Measurements from ENCODE around the gene TMEM30B. TPM values are rescaled to one million over a fixed set of nuclear protein-coding genes. Genes with fewer than 3 reads are reported as not detected.

The TMEM30B gene
- total RNA-seq, 1 donor from 2014 or later, result 0.36 TPM

- Histone ChIP-seq H3K4me2 (ENCODE audit: low read length) (no peak overlapping the region), H4K20me1 (ENCODE audit: insufficient read depth, low read length) (no peaks in the 10 kb centered on the region), H3K9me3 (ENCODE audit: insufficient read depth, low read depth, low read length) (peaks cover 5% of the 10 kb centered on the region), H3K36me3 (ENCODE audit: insufficient read depth, low read length) (no peaks in the 10 kb centered on the region), H3K4me3 (ENCODE audit: insufficient read depth, low read depth, low read length) (no peak overlapping the region), H3K9ac (ENCODE audit: low read length) (no peak overlapping the region), H3K79me2 (ENCODE audit: insufficient read depth, low read length) (no peaks in the 10 kb centered on the region), H2AFZ (ENCODE audit: low read depth, low read length) (no peak overlapping the region), H3K27me3 (ENCODE audit: insufficient read depth, low read length) (peaks cover 43% of the 10 kb centered on the region), H3K27ac (ENCODE audit: low read depth, low read length) (no peak overlapping the region), H3K4me1 (ENCODE audit: insufficient read depth, low read length) (peaks cover 6% of the 10 kb centered on the region)
- H3K4me3 Mint-ChIP-seq (ENCODE audit: unreplicated experiment), result no peak overlapping the region
- TF ChIP-seq CTCF (IDR thresholded peaks at IDR 0.05; ENCODE audit: insufficient read depth, low read depth, low read length) (no peak), EZH2 (IDR thresholded peaks at IDR 0.05; ENCODE audit: insufficient read depth, low read length) (no peak)
- peaks cover 5% of the 10 kb centered on the region for H3K9me3 Mint-ChIP-seq (ENCODE audit: unreplicated experiment)
- H3K4me1 Mint-ChIP-seq (ENCODE audit: low read depth, unreplicated experiment), result no peaks in the 10 kb centered on the region
- DNase-seq (ENCODE audit: low read depth) (no peak), FAIRE-seq (no peak)
- no peak overlapping the region for H3K27ac Mint-ChIP-seq (ENCODE audit: unreplicated experiment)
- peaks cover 35% of the 10 kb centered on the region for H3K27me3 Mint-ChIP-seq (ENCODE audit: low read depth, unreplicated experiment)
- H3K36me3 Mint-ChIP-seq (ENCODE audit: low read depth, unreplicated experiment), result peaks cover 1% of the 10 kb centered on the region
These were observed 2.1 kb downstream of the TMEM30B start for GRCh38 chr14:61279082-61279481.

GRCh38 chr14:61277784-61278183 is 3.4 kb downstream of the TMEM30B start:
- H3K27ac Mint-ChIP-seq (ENCODE audit: unreplicated experiment), result no peak overlapping the region
- Histone ChIP-seq H3K4me1 (ENCODE audit: insufficient read depth, low read length) (peaks cover 6% of the 10 kb centered on the region), H3K4me3 (ENCODE audit: insufficient read depth, low read depth, low read length) (no peak overlapping the region), H3K27me3 (ENCODE audit: insufficient read depth, low read length) (peaks cover 36% of the 10 kb centered on the region), H3K36me3 (ENCODE audit: insufficient read depth, low read length) (no peaks in the 10 kb centered on the region), H4K20me1 (ENCODE audit: insufficient read depth, low read length) (no peaks in the 10 kb centered on the region), H3K4me2 (ENCODE audit: low read length) (no peak overlapping the region), H3K9me3 (ENCODE audit: insufficient read depth, low read depth, low read length) (peaks cover 5% of the 10 kb centered on the region), H3K9ac (ENCODE audit: low read length) (no peak overlapping the region), H3K79me2 (ENCODE audit: insufficient read depth, low read length) (no peaks in the 10 kb centered on the region), H3K27ac (ENCODE audit: low read depth, low read length) (no peak overlapping the region), H2AFZ (ENCODE audit: low read depth, low read length) (no peak overlapping the region)
- DNase-seq (ENCODE audit: low read depth), result no peak
- no peak overlapping the region for H3K4me3 Mint-ChIP-seq (ENCODE audit: unreplicated experiment)
- no peaks in the 10 kb centered on the region for H3K4me1 Mint-ChIP-seq (ENCODE audit: low read depth, unreplicated experiment)
- no peak for TF ChIP-seq EZH2 (IDR thresholded peaks at IDR 0.05; ENCODE audit: insufficient read depth, low read length)
- no peak for TF ChIP-seq CTCF (IDR thresholded peaks at IDR 0.05; ENCODE audit: insufficient read depth, low read depth, low read length)
- H3K36me3 Mint-ChIP-seq (ENCODE audit: low read depth, unreplicated experiment), result peaks cover 1% of the 10 kb centered on the region
- FAIRE-seq, result no peak
- H3K27me3 Mint-ChIP-seq (ENCODE audit: low read depth, unreplicated experiment), result peaks cover 32% of the 10 kb centered on the region
- H3K9me3 Mint-ChIP-seq (ENCODE audit: unreplicated experiment), result peaks cover 8% of the 10 kb centered on the region

GRCh38 chr14:61277232-61277631 is 3.9 kb downstream of the TMEM30B start:
- no peak overlapping the region for H3K4me2 ChIP-seq (ENCODE audit: low read length)
- peaks cover 6% of the 10 kb centered on the region for H3K4me1 ChIP-seq (ENCODE audit: insufficient read depth, low read length)
- Mint-ChIP-seq H3K4me1 (ENCODE audit: low read depth, unreplicated experiment) (no peaks in the 10 kb centered on the region), H3K27me3 (ENCODE audit: low read depth, unreplicated experiment) (peaks cover 32% of the 10 kb centered on the region), H3K27ac (ENCODE audit: unreplicated experiment) (no peak overlapping the region), H3K4me3 (ENCODE audit: unreplicated experiment) (no peak overlapping the region), H3K36me3 (ENCODE audit: low read depth, unreplicated experiment) (peaks cover 1% of the 10 kb centered on the region), H3K9me3 (ENCODE audit: unreplicated experiment) (peaks cover 8% of the 10 kb centered on the region)
- H3K36me3 ChIP-seq (ENCODE audit: insufficient read depth, low read length), result no peaks in the 10 kb centered on the region
- no peak overlapping the region for H3K27ac ChIP-seq (ENCODE audit: low read depth, low read length)
- no peak for FAIRE-seq
- DNase-seq (ENCODE audit: low read depth), result no peak
- no peak overlapping the region for H3K4me3 ChIP-seq (ENCODE audit: insufficient read depth, low read depth, low read length)
- no peak overlapping the region for H3K9ac ChIP-seq (ENCODE audit: low read length)
- H3K27me3 ChIP-seq (ENCODE audit: insufficient read depth, low read length), result peaks cover 36% of the 10 kb centered on the region
- H2AFZ ChIP-seq (ENCODE audit: low read depth, low read length), result no peak overlapping the region
- no peaks in the 10 kb centered on the region for H3K79me2 ChIP-seq (ENCODE audit: insufficient read depth, low read length)
- H4K20me1 ChIP-seq (ENCODE audit: insufficient read depth, low read length), result no peaks in the 10 kb centered on the region
- H3K9me3 ChIP-seq (ENCODE audit: insufficient read depth, low read depth, low read length), result peaks cover 5% of the 10 kb centered on the region
- no peak for TF ChIP-seq EZH2 (IDR thresholded peaks at IDR 0.05; ENCODE audit: insufficient read depth, low read length)
- no peak for TF ChIP-seq CTCF (IDR thresholded peaks at IDR 0.05; ENCODE audit: insufficient read depth, low read depth, low read length)
